Measurements from ENCODE around the gene CD28.

- TF ChIP-seq CHD2 (IDR thresholded peaks at IDR 0.05; ENCODE audit: low read length, partially characterized antibody): no peak
- no peak for TF ChIP-seq RFX5 (IDR thresholded peaks at IDR 0.05)
- TF ChIP-seq CTCF (IDR thresholded peaks at IDR 0.05): no peak
- TF ChIP-seq EP300 (IDR thresholded peaks at IDR 0.05): no peak
- TF ChIP-seq, protein P1, sequence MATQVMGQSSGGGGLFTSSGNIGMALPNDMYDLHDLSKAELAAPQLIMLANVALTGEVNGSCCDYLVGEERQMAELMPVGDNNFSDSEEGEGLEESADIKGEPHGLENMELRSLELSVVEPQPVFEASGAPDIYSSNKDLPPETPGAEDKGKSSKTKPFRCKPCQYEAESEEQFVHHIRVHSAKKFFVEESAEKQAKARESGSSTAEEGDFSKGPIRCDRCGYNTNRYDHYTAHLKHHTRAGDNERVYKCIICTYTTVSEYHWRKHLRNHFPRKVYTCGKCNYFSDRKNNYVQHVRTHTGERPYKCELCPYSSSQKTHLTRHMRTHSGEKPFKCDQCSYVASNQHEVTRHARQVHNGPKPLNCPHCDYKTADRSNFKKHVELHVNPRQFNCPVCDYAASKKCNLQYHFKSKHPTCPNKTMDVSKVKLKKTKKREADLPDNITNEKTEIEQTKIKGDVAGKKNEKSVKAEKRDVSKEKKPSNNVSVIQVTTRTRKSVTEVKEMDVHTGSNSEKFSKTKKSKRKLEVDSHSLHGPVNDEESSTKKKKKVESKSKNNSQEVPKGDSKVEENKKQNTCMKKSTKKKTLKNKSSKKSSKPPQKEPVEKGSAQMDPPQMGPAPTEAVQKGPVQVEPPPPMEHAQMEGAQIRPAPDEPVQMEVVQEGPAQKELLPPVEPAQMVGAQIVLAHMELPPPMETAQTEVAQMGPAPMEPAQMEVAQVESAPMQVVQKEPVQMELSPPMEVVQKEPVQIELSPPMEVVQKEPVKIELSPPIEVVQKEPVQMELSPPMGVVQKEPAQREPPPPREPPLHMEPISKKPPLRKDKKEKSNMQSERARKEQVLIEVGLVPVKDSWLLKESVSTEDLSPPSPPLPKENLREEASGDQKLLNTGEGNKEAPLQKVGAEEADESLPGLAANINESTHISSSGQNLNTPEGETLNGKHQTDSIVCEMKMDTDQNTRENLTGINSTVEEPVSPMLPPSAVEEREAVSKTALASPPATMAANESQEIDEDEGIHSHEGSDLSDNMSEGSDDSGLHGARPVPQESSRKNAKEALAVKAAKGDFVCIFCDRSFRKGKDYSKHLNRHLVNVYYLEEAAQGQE (IDR thresholded peaks at IDR 0.05): no peak
- no peak for TF ChIP-seq CEBPB (IDR thresholded peaks at IDR 0.05)
- no peak for TF ChIP-seq POLR2A (IDR thresholded peaks at IDR 0.05; ENCODE audit: low read length)
- no peak for TF ChIP-seq NR3C1 (IDR thresholded peaks at IDR 0.05)
Measured at GRCh38 chr2:203690441-203691047, 15.9 kb upstream of the CD28 start.
